Small intestine (tissue), 7 donors: ENCODE measurements around the gene CARD14. TPM values are rescaled to one million over a fixed set of nuclear protein-coding genes. Genes with fewer than 3 reads are reported as not detected.
"Not testable (repeated sequence)": the region's sequence is repeated elsewhere in the genome, so short reads cannot be mapped to it uniquely, and the experiment has no call there.

Source experiments
- DNase-seq, 2 donors: peaks; one replicate each; pipeline versions ENCODE4 v3.0.0 to v3.0.0-alpha.2; 2013
- FAIRE-seq: peaks from 2 replicates; lab custom pipeline; 2012; peaks lifted over from hg19 to GRCh38; lab: Jason Lieb, UNC
- H3K27ac ChIP-seq, 3 donors: one replicate each; pipeline ENCODE4 v1.5.1; 2013; ENCODE audit warnings: low read length in 2 of 3, mild to moderate bottlenecking in 2 of 3, control low read depth in 1 of 3, inconsistent platforms in 1 of 3, low read depth in 1 of 3, moderate library complexity in 1 of 3
- H3K27me3 ChIP-seq, 3 donors: one replicate each; pipeline ENCODE4 v1.6.1; 2013; ENCODE audit warnings: low read length in 3 of 3, inconsistent platforms in 1 of 3; ENCODE audit not compliant: control insufficient read depth in 3 of 3, insufficient read depth in 3 of 3
- H3K36me3 ChIP-seq, 3 donors: one replicate each; pipeline ENCODE4 v1.6.1; 2013; ENCODE audit warnings: low read length in 3 of 3, inconsistent platforms in 1 of 3, low read depth in 1 of 3, mild to moderate bottlenecking in 1 of 3, moderate library complexity in 1 of 3; ENCODE audit not compliant: control insufficient read depth in 3 of 3, insufficient read depth in 2 of 3
- H3K4me1 ChIP-seq, 3 donors: one replicate each; pipeline ENCODE4 v1.6.1; 2013; ENCODE audit warnings: low read length in 2 of 3, inconsistent platforms in 1 of 3, low read depth in 1 of 3, mild to moderate bottlenecking in 1 of 3, moderate library complexity in 1 of 3; ENCODE audit not compliant: control insufficient read depth in 3 of 3, insufficient read depth in 2 of 3
- H3K4me3 ChIP-seq, 3 donors: one replicate each; pipeline ENCODE4 v1.5.1; 2013; ENCODE audit warnings: low read length in 3 of 3, control low read depth in 1 of 3, inconsistent platforms in 1 of 3, low read depth in 1 of 3, mild to moderate bottlenecking in 1 of 3, moderate library complexity in 1 of 3
- H3K9me3 ChIP-seq, 2 donors: one replicate each; pipeline ENCODE4 v1.6.1; 2013; ENCODE audit warnings: low read depth in 1 of 2, low read length in 1 of 2; ENCODE audit not compliant: control insufficient read depth in 2 of 2, insufficient read depth in 1 of 2
- whole genome bisulfite sequencing, 3 donors: extraction: QIAGEN DNeasy Blood & Tissue Kit; methylation state at CpG; one replicate each; pipeline ENCODE4 v1.1.7; 2013; 5-methylcytosine and 5-hydroxymethylcytosine counted together
- polyA plus RNA-seq, 4 donors: library from polyadenylated mRNA; stranded (reverse) in 3 of 4; unstranded in 1 of 4; fragments of 200-250 nt in 3 of 4; fragments of 120-200 nt in 1 of 4; gene quantifications; one replicate each; pipeline versions ENCODE4 v1.2.1 to v1.2.3, GENCODE V29; 2013
- donor health status: healthy with polysubstance abuse.
- donor health status: control.
- donor health status: control.
- donor health status: Bipolar disorder and iron deficiency.
- donor health status: healthy.

The CARD14 gene
- polyA plus RNA-seq, 4 donors = 0.81 to 3.1 (median 1.5) TPM

- Histone ChIP-seq H3K4me3 (no peak overlapping the region), H3K27me3 (peaks cover 0 to 21% (median 0%) of the 10 kb centered on the region in 3 donors), H3K27ac (no peak overlapping the region), H3K36me3 (no peaks in the 10 kb centered on the region), H3K9me3 (no peaks in the 10 kb centered on the region), H3K4me1 (peaks cover 0 to 3% (median 0%) of the 10 kb centered on the region in 3 donors)
- no peak for FAIRE-seq
- no peak for DNase-seq
- WGBS, 3 donors = 58 to 80% (median 73%) methylated on average over 29 of the region's 29 CpGs
Observed at GRCh38 chr17:80191865-80192661, 22.2 kb downstream of the CARD14 start.

- no peaks in the 10 kb centered on the region for H3K9me3 ChIP-seq
- DNase-seq (no peak), FAIRE-seq (no peak)
- no peak overlapping the region for H3K27ac ChIP-seq
- H3K4me1 ChIP-seq = no peaks in the 10 kb centered on the region
- H3K36me3 ChIP-seq = no peaks in the 10 kb centered on the region
- peaks cover 0 to 12% (median 0%) of the 10 kb centered on the region in 3 donors for H3K27me3 ChIP-seq
- WGBS, 3 donors = 81 to 88% (median 82%) methylated on average over 14 of the region's 14 CpGs
- H3K4me3 ChIP-seq = no peak overlapping the region
Observed at GRCh38 chr17:80195141-80195540, 25.3 kb downstream of the CARD14 start.

GRCh38 chr17:80195671-80196529 is 26.1 kb downstream of the CARD14 start:
- no peak overlapping the region for H3K4me3 ChIP-seq
- H3K9me3 ChIP-seq = no peaks in the 10 kb centered on the region
- DNase-seq (peak in 1 of 2 donors; percentile 27), FAIRE-seq (no peak)
- peaks cover 0 to 12% (median 0%) of the 10 kb centered on the region in 3 donors for H3K27me3 ChIP-seq
- H3K27ac ChIP-seq = no peak overlapping the region
- no peaks in the 10 kb centered on the region for H3K36me3 ChIP-seq
- H3K4me1 ChIP-seq = no peaks in the 10 kb centered on the region
- 57 to 68% (median 62%) methylated on average over 27 of the region's 27 CpGs for WGBS, 3 donors

- Histone ChIP-seq H3K36me3 (peaks cover 0 to 7% (median 0%) of the 10 kb centered on the region in 3 donors), H3K4me3 (no peak overlapping the region), H3K27me3 (peaks cover 0 to 12% (median 0%) of the 10 kb centered on the region in 3 donors), H3K27ac (no peak overlapping the region), H3K4me1 (no peaks in the 10 kb centered on the region), H3K9me3 (no peaks in the 10 kb centered on the region)
- FAIRE-seq (no peak), DNase-seq (no peak)
- WGBS, 3 donors = 90 to 96% (median 96%) methylated on average over 7 of the region's 7 CpGs
Observed at GRCh38 chr17:80196652-80197051, 26.8 kb downstream of the CARD14 start.

GRCh38 chr17:80198144-80198661 is 28.4 kb downstream of the CARD14 start:
- FAIRE-seq (no peak), DNase-seq (no peak)
- Histone ChIP-seq H3K9me3 (no peaks in the 10 kb centered on the region), H3K27ac (no peak overlapping the region), H3K27me3 (peaks cover 0 to 4% (median 0%) of the 10 kb centered on the region in 3 donors), H3K4me3 (no peak overlapping the region), H3K4me1 (no peaks in the 10 kb centered on the region), H3K36me3 (peaks cover 0 to 18% (median 0%) of the 10 kb centered on the region in 3 donors)
- whole genome bisulfite sequencing, 3 donors = 76 to 81% (median 81%) methylated on average over 26 to 27 of the region's 27 CpGs

GRCh38 chr17:80199295-80199694 is 29.5 kb downstream of the CARD14 start:
- DNase-seq, H3K27ac ChIP-seq, H3K4me1 ChIP-seq, H3K4me3 ChIP-seq, H3K27me3 ChIP-seq, FAIRE-seq, H3K9me3 ChIP-seq: not testable (repeated sequence)
- peaks cover 0 to 28% (median 0%) of the 10 kb centered on the region in 3 donors for H3K36me3 ChIP-seq
- 63 to 72% (median 71%) methylated on average over 6 of the region's 6 CpGs for WGBS, 3 donors

DNA sequence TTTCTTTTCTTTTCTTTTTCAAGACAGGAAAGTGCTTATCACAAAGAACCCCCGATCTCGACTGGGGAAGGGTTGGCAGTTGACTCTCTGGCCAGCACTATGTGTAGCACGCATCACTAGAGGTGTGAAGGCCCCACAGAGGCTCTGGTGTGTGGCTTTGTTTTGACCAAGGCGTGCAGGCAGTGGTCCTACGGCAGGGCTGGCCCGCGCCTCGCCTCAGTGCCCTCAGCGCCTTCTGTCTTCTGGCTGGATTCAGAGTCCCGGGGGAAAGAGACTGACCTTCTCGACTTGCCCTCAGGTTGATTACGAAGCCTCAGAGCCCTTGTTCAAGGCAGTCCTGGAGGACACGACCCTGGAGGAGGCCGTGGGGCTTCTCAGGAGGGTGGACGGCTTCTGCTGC is 31.6 kb downstream of the CARD14 start:
- Histone ChIP-seq H3K4me1 (no peaks in the 10 kb centered on the region), H3K27ac (no peak overlapping the region), H3K9me3 (no peaks in the 10 kb centered on the region), H3K27me3 (no peaks in the 10 kb centered on the region), H3K36me3 (peaks cover 0 to 38% (median 0%) of the 10 kb centered on the region in 3 donors), H3K4me3 (no peak overlapping the region)
- 88 to 89% (median 89%) methylated on average over 15 of the region's 15 CpGs for WGBS, 3 donors
- no peak for DNase-seq
- no peak for FAIRE-seq

DNA sequence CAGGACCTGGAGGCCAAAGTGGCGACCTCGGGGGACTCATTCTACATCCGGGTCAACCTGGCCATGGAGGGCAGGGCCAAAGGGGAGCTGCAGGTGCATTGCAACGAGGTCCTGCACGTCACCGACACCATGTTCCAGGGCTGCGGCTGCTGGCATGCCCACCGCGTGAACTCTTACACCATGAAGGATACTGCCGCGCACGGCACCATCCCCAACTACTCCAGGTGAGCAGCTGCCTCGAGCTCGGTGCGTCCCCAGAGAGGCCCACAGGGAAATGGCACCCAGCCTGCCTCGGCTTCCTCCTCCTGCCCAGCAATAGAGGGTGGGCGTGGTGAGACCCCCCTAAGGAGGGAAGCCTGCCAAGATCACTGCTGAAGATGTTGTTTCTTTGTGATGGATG is 32.4 kb downstream of the CARD14 start:
- no peaks in the 10 kb centered on the region for H3K27me3 ChIP-seq
- H3K9me3 ChIP-seq = no peaks in the 10 kb centered on the region
- H3K27ac ChIP-seq = no peak overlapping the region
- WGBS, 3 donors = 88 to 91% (median 91%) methylated on average over 17 of the region's 17 CpGs
- no peak overlapping the region for H3K4me3 ChIP-seq
- H3K4me1 ChIP-seq = no peaks in the 10 kb centered on the region
- peaks cover 0 to 45% (median 0%) of the 10 kb centered on the region in 3 donors for H3K36me3 ChIP-seq
- DNase-seq (no peak), FAIRE-seq (no peak)
